CD4-positive, alpha-beta T cell (primary cell): ENCODE results near the gene PSMB1. TPM values are rescaled to one million over a fixed set of nuclear protein-coding genes. Genes with fewer than 3 reads are reported as not detected.

ENCODE experiments used
- ATAC-seq: fragments of 200-7000 bp; cut with Tn5 transposase; one replicate; pipeline ENCODE4 v1.10.0; 2022; ENCODE audit warnings: mild to moderate bottlenecking; ENCODE audit not compliant: poor library complexity
- CTCF ChIA-PET: fragments of 350-600 bp; sonication (Branson Sonifier 250); formaldehyde crosslinking; loops from one replicate; lab custom pipeline; 2021; ENCODE audit warnings: antibody characterized with exemption, inconsistent platforms; lab: Charles Lee
- POLR2A ChIA-PET: fragments of 350-600 bp; sonication (Branson Sonifier 250); formaldehyde crosslinking; loops from one replicate; lab custom pipeline; 2021; ENCODE audit warnings: antibody characterized with exemption, inconsistent platforms; lab: Charles Lee
- DNase-seq, 14 experiments: peaks; one replicate each; pipeline ENCODE4 v3.0.0-alpha.2; 2013 to 2020; ENCODE audit warnings: mixed read lengths in 2 of 14
- H3K27ac ChIP-seq, 2 donors: one replicate each; pipeline versions ENCODE4 v1.5.1 to v1.7.0; 2013; ENCODE audit warnings: low read length in 2 of 2, low read depth in 1 of 2, mild to moderate bottlenecking in 1 of 2
- H3K27me3 ChIP-seq, 2 experiments: 1 replicate in 1 of 2; 2 replicates in 1 of 2; pipeline versions ENCODE4 v1.6.1 to v1.7.0; 2013; ENCODE audit warnings: low read length in 2 of 2, control low read depth in 1 of 2, mild to moderate bottlenecking in 1 of 2, moderate library complexity in 1 of 2; ENCODE audit not compliant: insufficient read depth in 2 of 2, control insufficient read depth in 1 of 2
- H3K36me3 ChIP-seq: one replicate; pipeline ENCODE4 v1.6.1; 2013; ENCODE audit warnings: low read length, control low read depth; ENCODE audit not compliant: insufficient read depth
- H3K4me1 ChIP-seq: one replicate; pipeline ENCODE4 v1.6.1; 2013; ENCODE audit warnings: low read length, control low read depth; ENCODE audit not compliant: insufficient read depth
- H3K4me3 ChIP-seq: one replicate; pipeline ENCODE4 v1.5.1; 2013; ENCODE audit warnings: mild to moderate bottlenecking, low read length, moderate library complexity
- H3K9me3 ChIP-seq, 2 experiments: 1 replicate in 1 of 2; 2 replicates in 1 of 2; pipeline versions ENCODE4 v1.6.1 to v1.7.0; 2013; ENCODE audit warnings: low read length in 2 of 2, mild to moderate bottlenecking in 2 of 2, control low read depth in 1 of 2, moderate library complexity in 1 of 2; ENCODE audit not compliant: control insufficient read depth in 1 of 2, insufficient read depth in 1 of 2
- H3K27ac Mint-ChIP-seq: one replicate; pipeline ENCODE4 v1.8.0; 2020; ENCODE audit warnings: mixed read lengths
- H3K27me3 Mint-ChIP-seq: one replicate; pipeline ENCODE4 v1.8.0; 2021; ENCODE audit warnings: mixed read lengths
- H3K36me3 Mint-ChIP-seq: one replicate; pipeline ENCODE4 v1.8.0; 2021; ENCODE audit warnings: low read depth, mixed read lengths
- H3K4me1 Mint-ChIP-seq: one replicate; pipeline ENCODE4 v1.8.0; 2021; ENCODE audit warnings: low read depth, mixed read lengths
- H3K4me3 Mint-ChIP-seq: one replicate; pipeline ENCODE4 v1.8.0; 2020; ENCODE audit warnings: mild to moderate bottlenecking, mixed read lengths
- H3K9me3 Mint-ChIP-seq: one replicate; pipeline ENCODE4 v1.8.0; 2020; ENCODE audit warnings: mixed read lengths
- intact Hi-C, 2 experiments: fragments of 100-400 bp; cut with DNase I in 1 of 2; cut with micrococcal nuclease in 1 of 2; formaldehyde crosslinking; loops; one replicate each; pipeline versions ENCODE4 v1.15.1 to v1.9.0; 2023 to 2025; cut with DNase I, micrococcal nuclease
- total RNA-seq, 174 experiments: library from RNA in 2 of 174; stranded (reverse) in 2 of 174; gene quantifications; one replicate each; pipeline ENCODE4 v1.2.3 and lab custom pipeline; 2021 to 2026
- TF ChIP-seq, protein P1 (sequence below): fragments of 200-600 bp; IDR thresholded peaks from one replicate; pipeline ENCODE4 v1.8.0; 2022; ENCODE audit warnings: antibody characterized with exemption, mild to moderate bottlenecking

The PSMB1 gene
- total RNA-seq, 2 experiments from 2014 or later, result 98.8 to 108 TPM

DNA sequence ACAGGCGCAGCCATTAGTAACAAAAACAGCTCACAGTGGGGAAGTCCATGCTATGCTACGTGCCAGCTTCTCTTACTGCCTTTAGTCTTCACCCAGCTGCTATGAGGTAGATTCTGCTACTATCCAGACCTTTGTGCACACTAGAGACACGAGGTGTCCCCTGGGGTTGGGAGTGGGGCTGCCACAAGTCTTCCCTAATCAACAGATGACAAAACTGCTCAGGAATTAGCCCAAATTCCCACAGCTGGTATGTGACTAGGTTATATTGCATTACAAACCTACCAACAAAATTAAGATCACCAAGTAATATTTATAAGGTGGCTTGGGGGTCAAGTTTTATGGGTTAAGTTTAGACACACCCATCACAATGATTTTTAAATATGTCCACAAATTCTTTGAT lies 63.3 kb downstream of the PSMB1 start:
- ATAC-seq (no peak), DNase-seq (no peak)
- H3K4me3 ChIP-seq, result no peak overlapping the region
- H3K4me1 ChIP-seq, result no peaks in the 10 kb centered on the region
- Mint-ChIP-seq H3K27ac (no peak overlapping the region), H3K9me3 (no peaks in the 10 kb centered on the region), H3K4me1 (no peaks in the 10 kb centered on the region), H3K36me3 (no peaks in the 10 kb centered on the region), H3K27me3 (peaks cover 51% of the 10 kb centered on the region), H3K4me3 (no peak overlapping the region)
- H3K27ac ChIP-seq, result no peak overlapping the region
- H3K9me3 ChIP-seq, result peaks cover 0 to 3% of the 10 kb centered on the region in 2 experiments
- intact Hi-C loops, result no loop called here
- POLR2A ChIA-PET, result no interaction called here
- CTCF ChIA-PET, result no interaction called here
- no peaks in the 10 kb centered on the region for H3K36me3 ChIP-seq
- TF ChIP-seq, protein P1, sequence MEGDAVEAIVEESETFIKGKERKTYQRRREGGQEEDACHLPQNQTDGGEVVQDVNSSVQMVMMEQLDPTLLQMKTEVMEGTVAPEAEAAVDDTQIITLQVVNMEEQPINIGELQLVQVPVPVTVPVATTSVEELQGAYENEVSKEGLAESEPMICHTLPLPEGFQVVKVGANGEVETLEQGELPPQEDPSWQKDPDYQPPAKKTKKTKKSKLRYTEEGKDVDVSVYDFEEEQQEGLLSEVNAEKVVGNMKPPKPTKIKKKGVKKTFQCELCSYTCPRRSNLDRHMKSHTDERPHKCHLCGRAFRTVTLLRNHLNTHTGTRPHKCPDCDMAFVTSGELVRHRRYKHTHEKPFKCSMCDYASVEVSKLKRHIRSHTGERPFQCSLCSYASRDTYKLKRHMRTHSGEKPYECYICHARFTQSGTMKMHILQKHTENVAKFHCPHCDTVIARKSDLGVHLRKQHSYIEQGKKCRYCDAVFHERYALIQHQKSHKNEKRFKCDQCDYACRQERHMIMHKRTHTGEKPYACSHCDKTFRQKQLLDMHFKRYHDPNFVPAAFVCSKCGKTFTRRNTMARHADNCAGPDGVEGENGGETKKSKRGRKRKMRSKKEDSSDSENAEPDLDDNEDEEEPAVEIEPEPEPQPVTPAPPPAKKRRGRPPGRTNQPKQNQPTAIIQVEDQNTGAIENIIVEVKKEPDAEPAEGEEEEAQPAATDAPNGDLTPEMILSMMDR, result no peak
- H3K27me3 ChIP-seq, result peaks cover 0 to 16% of the 10 kb centered on the region in 2 experiments

DNA sequence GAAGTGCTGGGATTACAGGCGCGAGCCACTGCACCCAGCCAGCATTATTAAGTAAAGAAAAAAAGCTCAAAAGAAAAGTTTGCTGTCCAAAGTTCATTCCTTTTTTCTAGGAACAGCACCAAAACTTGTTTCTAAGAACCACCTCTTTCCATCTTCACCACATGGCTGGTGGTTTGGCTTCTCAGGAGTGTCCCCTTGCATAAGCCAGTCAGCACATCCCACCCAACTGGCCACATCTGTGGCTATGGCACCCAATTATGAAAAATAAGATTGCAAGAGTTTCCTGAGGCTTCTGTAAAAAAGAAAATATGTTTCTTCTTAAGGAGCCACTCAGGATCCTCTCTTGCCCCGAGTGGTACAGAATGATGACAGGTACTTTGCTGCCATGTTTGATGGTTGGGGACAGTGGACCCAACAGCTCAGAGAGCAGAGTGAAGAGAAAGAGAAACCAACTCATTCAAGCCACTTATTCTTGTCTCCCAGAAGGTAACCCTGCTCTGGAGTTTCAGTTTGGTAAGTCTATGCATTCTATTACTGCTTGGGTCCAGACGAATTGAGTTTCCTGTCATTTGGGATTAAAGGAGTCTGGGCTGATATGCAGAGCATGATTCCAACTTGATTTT lies 65.3 kb downstream of the PSMB1 start:
- peaks cover 0 to 16% of the 10 kb centered on the region in 2 experiments for H3K27me3 ChIP-seq
- H3K4me3 Mint-ChIP-seq, result no peak overlapping the region
- no peaks in the 10 kb centered on the region for H3K4me1 Mint-ChIP-seq
- peaks cover 0 to 7% of the 10 kb centered on the region in 2 experiments for H3K9me3 ChIP-seq
- no peak overlapping the region for H3K27ac ChIP-seq
- ChIA-PET POLR2A (no interaction called here), CTCF (no interaction called here)
- no peak overlapping the region for H3K27ac Mint-ChIP-seq
- H3K4me3 ChIP-seq, result no peak overlapping the region
- no peaks in the 10 kb centered on the region for H3K9me3 Mint-ChIP-seq
- no peak for DNase-seq
- no peak for ATAC-seq
- H3K36me3 Mint-ChIP-seq, result no peaks in the 10 kb centered on the region
- intact Hi-C loops, result no loop called here
- no peaks in the 10 kb centered on the region for H3K4me1 ChIP-seq
- TF ChIP-seq, protein P1, result no peak
- no peaks in the 10 kb centered on the region for H3K36me3 ChIP-seq
- peaks cover 47% of the 10 kb centered on the region for H3K27me3 Mint-ChIP-seq

DNA sequence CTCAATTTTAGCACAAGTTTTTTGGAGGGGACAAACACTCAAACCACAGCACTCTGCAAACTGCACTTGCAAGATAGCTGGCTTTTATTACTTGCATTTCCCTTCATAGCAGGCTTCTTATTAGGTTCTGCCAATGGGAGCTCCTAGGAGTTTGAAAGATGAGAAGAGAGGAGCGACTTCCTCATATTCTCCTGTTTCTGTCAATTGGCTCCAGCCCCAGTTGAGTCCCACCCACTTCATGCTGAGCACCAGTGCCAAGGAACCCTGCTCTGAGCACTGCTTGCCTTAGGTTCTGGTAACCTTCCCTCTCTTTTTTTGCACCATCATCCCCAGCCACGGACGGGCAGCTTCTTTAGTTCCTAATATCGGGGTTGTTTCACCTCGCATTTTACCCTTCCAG lies 67.9 kb downstream of the PSMB1 start:
- no peak for ATAC-seq
- Histone ChIP-seq H3K27me3 (peaks cover 0 to 15% of the 10 kb centered on the region in 2 experiments), H3K27ac (no peak overlapping the region), H3K36me3 (no peaks in the 10 kb centered on the region), H3K4me3 (no peak overlapping the region), H3K9me3 (peaks cover 0 to 4% of the 10 kb centered on the region in 2 experiments), H3K4me1 (no peaks in the 10 kb centered on the region)
- no peak overlapping the region for H3K27ac Mint-ChIP-seq
- H3K36me3 Mint-ChIP-seq, result no peaks in the 10 kb centered on the region
- no peak overlapping the region for H3K4me3 Mint-ChIP-seq
- ChIA-PET CTCF (no interaction called here), POLR2A (no interaction called here)
- DNase-seq, result no peak
- intact Hi-C loops, result no loop called here
- no peaks in the 10 kb centered on the region for H3K9me3 Mint-ChIP-seq
- TF ChIP-seq, protein P1, result no peak
- H3K4me1 Mint-ChIP-seq, result no peaks in the 10 kb centered on the region
- peaks cover 30% of the 10 kb centered on the region for H3K27me3 Mint-ChIP-seq

Other genes with a start within 250 kb of the PSMB1 start
- gene FAM120B, start 246.5 kb downstream of the PSMB1 start, total RNA-seq, result 10 to 100 TPM; 24.1 to 26.7 TPM
- 10 to 100 TPM; 12.6 to 14.1 TPM for gene TBP, start 1.1 kb upstream of the PSMB1 start, total RNA-seq
- 10 to 100 TPM; 56.9 to 57.1 TPM for gene PDCD2, start 31.3 kb upstream of the PSMB1 start, total RNA-seq